ENCODE measurements around the gene LRMDA.

Gene LRMDA

DNA sequence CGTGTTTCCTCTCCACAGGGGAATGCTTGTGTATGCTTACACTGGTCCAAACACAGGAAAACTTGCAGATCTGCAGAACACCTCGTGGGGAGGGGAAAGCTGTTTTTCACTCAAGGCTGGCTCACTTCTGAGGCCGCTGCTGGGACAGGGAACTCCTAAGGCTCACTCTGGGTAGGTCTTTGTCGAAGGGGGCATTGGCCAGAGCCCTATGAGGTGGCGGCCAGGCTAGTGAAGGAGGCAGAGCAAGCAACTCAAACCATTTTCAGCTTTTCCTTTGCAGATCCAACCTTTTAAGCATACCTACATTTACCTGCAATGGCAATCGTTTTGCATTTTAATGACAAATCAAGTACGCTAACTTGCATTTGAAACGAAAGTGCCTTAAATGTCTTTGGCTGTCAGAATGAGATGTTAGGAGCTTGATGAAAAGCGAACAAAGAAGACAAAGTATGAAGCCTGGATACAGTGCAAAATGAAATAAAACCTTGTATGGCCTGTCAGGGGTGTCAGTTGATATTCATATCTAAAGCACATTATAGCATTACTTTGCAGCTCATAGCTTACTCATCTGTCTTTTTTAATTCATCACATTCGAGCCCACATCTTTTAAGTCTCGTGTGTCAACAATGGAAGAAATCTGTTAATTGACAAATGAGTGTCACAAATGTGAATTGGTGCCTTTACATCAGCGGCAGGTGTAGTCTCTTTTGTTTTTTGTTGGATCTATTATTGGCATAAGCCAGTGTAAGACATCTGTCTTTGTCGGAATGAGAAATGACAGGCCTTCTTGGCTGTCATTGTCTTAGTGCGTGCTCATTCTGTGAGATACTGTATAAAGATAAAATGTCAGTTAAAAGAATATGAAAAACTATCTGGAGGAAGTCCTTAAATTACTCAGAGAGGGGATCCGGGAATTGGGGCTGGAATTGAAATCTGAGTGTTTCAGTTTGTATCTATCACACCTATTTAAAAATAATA is 30.5 kb downstream of the LRMDA start:
- no peaks in the 10 kb centered on the region for H3K9me3 ChIP-seq (ENCODE audit: insufficient read depth, low read length)
- no peak overlapping the region for H3K4me2 ChIP-seq (ENCODE audit: low read length)
- H3K79me2 ChIP-seq (ENCODE audit: low read length): no peaks in the 10 kb centered on the region
- H4K20me1 ChIP-seq (ENCODE audit: insufficient read depth, low read length): no peaks in the 10 kb centered on the region
- TF ChIP-seq, protein P1, sequence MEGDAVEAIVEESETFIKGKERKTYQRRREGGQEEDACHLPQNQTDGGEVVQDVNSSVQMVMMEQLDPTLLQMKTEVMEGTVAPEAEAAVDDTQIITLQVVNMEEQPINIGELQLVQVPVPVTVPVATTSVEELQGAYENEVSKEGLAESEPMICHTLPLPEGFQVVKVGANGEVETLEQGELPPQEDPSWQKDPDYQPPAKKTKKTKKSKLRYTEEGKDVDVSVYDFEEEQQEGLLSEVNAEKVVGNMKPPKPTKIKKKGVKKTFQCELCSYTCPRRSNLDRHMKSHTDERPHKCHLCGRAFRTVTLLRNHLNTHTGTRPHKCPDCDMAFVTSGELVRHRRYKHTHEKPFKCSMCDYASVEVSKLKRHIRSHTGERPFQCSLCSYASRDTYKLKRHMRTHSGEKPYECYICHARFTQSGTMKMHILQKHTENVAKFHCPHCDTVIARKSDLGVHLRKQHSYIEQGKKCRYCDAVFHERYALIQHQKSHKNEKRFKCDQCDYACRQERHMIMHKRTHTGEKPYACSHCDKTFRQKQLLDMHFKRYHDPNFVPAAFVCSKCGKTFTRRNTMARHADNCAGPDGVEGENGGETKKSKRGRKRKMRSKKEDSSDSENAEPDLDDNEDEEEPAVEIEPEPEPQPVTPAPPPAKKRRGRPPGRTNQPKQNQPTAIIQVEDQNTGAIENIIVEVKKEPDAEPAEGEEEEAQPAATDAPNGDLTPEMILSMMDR (IDR thresholded peaks at IDR 0.05; ENCODE audit: low read depth, low read length): no peak
- H3K36me3 ChIP-seq (replicated peaks; ENCODE audit: low read depth, low read length): no peaks in the 10 kb centered on the region
- H3K9ac ChIP-seq (ENCODE audit: low read length): no peak overlapping the region
- no peak overlapping the region for H3K4me3 ChIP-seq (ENCODE audit: low read length)
- no peak overlapping the region for H2AFZ ChIP-seq (ENCODE audit: low read depth, low read length)
- H3K4me1 ChIP-seq (ENCODE audit: low read length): no peaks in the 10 kb centered on the region
- no peaks in the 10 kb centered on the region for H3K27me3 ChIP-seq (ENCODE audit: low read depth, low read length)
- H3K27ac ChIP-seq (ENCODE audit: low read length): no peak overlapping the region

DNA sequence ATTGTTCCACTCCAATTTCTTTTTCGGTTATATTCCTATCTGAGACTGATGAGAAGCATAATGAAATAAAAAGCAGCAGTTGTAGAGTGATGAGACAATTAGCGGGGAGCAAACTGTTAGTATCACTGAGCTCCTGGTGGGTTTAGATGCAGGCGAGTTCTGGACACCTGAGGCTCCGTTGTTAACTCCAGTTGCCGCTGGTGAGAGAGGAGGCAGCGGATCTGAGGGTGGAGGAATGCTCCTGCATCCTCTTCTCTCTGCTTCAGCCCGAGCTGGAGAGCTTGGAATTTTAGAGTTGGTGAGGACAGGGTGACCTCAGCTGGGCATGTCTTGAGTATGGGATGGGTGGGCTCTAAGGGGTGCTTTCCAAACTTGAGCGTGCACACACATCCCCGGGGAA is 31.4 kb downstream of the LRMDA start:
- no peak overlapping the region for H3K4me2 ChIP-seq (ENCODE audit: low read length)

GRCh38 chr10:75464478-75465449 is 33.3 kb downstream of the LRMDA start:
- no peaks in the 10 kb centered on the region for H3K27me3 ChIP-seq (ENCODE audit: low read depth, low read length)
- H3K9me3 ChIP-seq (ENCODE audit: insufficient read depth, low read length): no peaks in the 10 kb centered on the region
- no peaks in the 10 kb centered on the region for H3K36me3 ChIP-seq (replicated peaks; ENCODE audit: low read depth, low read length)

More for the DNA sequence above, 31.4 kb downstream of the LRMDA start:
- Histone ChIP-seq H3K36me3 (replicated peaks; ENCODE audit: low read depth, low read length) (no peaks in the 10 kb centered on the region), H3K27me3 (ENCODE audit: low read depth, low read length) (no peaks in the 10 kb centered on the region), H3K4me3 (ENCODE audit: low read length) (no peak overlapping the region), H3K9me3 (ENCODE audit: insufficient read depth, low read length) (no peaks in the 10 kb centered on the region), H4K20me1 (ENCODE audit: insufficient read depth, low read length) (no peaks in the 10 kb centered on the region), H3K27ac (ENCODE audit: low read length) (no peak overlapping the region), H3K4me1 (ENCODE audit: low read length) (no peaks in the 10 kb centered on the region), H3K9ac (ENCODE audit: low read length) (no peak overlapping the region), H3K79me2 (ENCODE audit: low read length) (no peaks in the 10 kb centered on the region), H2AFZ (ENCODE audit: low read depth, low read length) (no peak overlapping the region)
- TF ChIP-seq, protein P1 (IDR thresholded peaks at IDR 0.05; ENCODE audit: low read depth, low read length): no peak
- no peak for TF ChIP-seq EZH2phosphoT487 (IDR thresholded peaks at IDR 0.05; ENCODE audit: low read depth)

More at GRCh38 chr10:75464478-75465449, 33.3 kb downstream of the LRMDA start:
- TF ChIP-seq, protein P1 (IDR thresholded peaks at IDR 0.05; ENCODE audit: low read depth, low read length): no peak
- no peak for TF ChIP-seq EZH2phosphoT487 (IDR thresholded peaks at IDR 0.05; ENCODE audit: low read depth)
- no peak overlapping the region for H3K4me3 ChIP-seq (ENCODE audit: low read length)
- no peak overlapping the region for H3K9ac ChIP-seq (ENCODE audit: low read length)
- H2AFZ ChIP-seq (ENCODE audit: low read depth, low read length): no peak overlapping the region
- H3K79me2 ChIP-seq (ENCODE audit: low read length): no peaks in the 10 kb centered on the region
- no peak overlapping the region for H3K4me2 ChIP-seq (ENCODE audit: low read length)
- no peak overlapping the region for H3K27ac ChIP-seq (ENCODE audit: low read length)
- H3K4me1 ChIP-seq (ENCODE audit: low read length): no peaks in the 10 kb centered on the region
- H4K20me1 ChIP-seq (ENCODE audit: insufficient read depth, low read length): no peaks in the 10 kb centered on the region

Data from OCI-LY3 (cell line).